IMR-90 (cell line): ENCODE data around the gene AMN. TPM values are rescaled to one million over a fixed set of nuclear protein-coding genes. Genes with fewer than 3 reads are reported as not detected.

ENCODE experiments used
- ATAC-seq: fragments of 200-7000 bp; cut with Tn5 transposase; 2 replicates; pipeline ENCODE4 v1.9.1; 2020; ENCODE audit warnings: low read depth, mild to moderate bottlenecking, moderate library complexity
- BruUV-seq: library from RNA; stranded (reverse); fragments of 400-500 nt; replicated peaks from 2 replicates; lab custom pipeline; 2021; lab: Mats Ljungman, UMichigan
- CTCF ChIA-PET: fragments of 300-600 bp; formaldehyde crosslinking; extraction: SDS; loops from one replicate; lab custom pipeline; 2021; ENCODE audit warnings: antibody characterized with exemption; lab: Yijun Ruan, JAX
- POLR2A ChIA-PET: fragments of 300-600 bp; sonication (Branson Sonifier 250); formaldehyde crosslinking; loops from one replicate; lab custom pipeline; 2022; ENCODE audit warnings: antibody characterized with exemption; ENCODE audit not compliant: unreplicated experiment; lab: Charles Lee
- DNase-seq: peaks from one replicate; pipeline ENCODE4 v3.0.0; 2013
- H2AFZ ChIP-seq: replicated peaks from 2 replicates; pipeline ENCODE3; 2013; ENCODE audit warnings: low read length, mild to moderate bottlenecking; ENCODE audit not compliant: poor library complexity
- H2AK5ac ChIP-seq: 2 replicates; pipeline ENCODE4 v1.6.1; 2013; ENCODE audit warnings: low read depth, low read length, inconsistent platforms
- H2AK9ac ChIP-seq: replicated peaks from 2 replicates; pipeline ENCODE3; 2013; ENCODE audit warnings: mild to moderate bottlenecking, low read depth, low read length, moderate library complexity; ENCODE audit not compliant: poor library complexity
- H2BK120ac ChIP-seq: 2 replicates; pipeline ENCODE4 v1.6.1; 2013; ENCODE audit warnings: low read depth, low read length, inconsistent platforms
- H2BK15ac ChIP-seq: 3 replicates; pipeline ENCODE4 v1.6.1; 2013; ENCODE audit warnings: low read depth, low read length, inconsistent platforms
- H2BK20ac ChIP-seq: 2 replicates; pipeline ENCODE4 v1.6.1; 2013; ENCODE audit warnings: low read depth, mild to moderate bottlenecking, inconsistent platforms, low read length, moderate library complexity
- H2BK5ac ChIP-seq: 2 replicates; pipeline ENCODE4 v1.6.1; 2013; ENCODE audit warnings: mild to moderate bottlenecking, low read depth, low read length, inconsistent platforms; ENCODE audit not compliant: poor library complexity, severe bottlenecking
- H3K14ac ChIP-seq: replicated peaks from 2 replicates; pipeline ENCODE4 v1.6.1; 2013; ENCODE audit warnings: low read depth, low read length, inconsistent platforms
- H3K18ac ChIP-seq: 2 replicates; pipeline ENCODE4 v1.6.1; 2013; ENCODE audit warnings: low read depth, low read length, control low read depth
- H3K23ac ChIP-seq: 2 replicates; pipeline ENCODE4 v1.6.1; 2013; ENCODE audit warnings: low read depth, low read length, inconsistent platforms
- H3K27ac ChIP-seq: 2 replicates; pipeline ENCODE4 v1.5.1; 2013; ENCODE audit warnings: mild to moderate bottlenecking, control low read depth, low read length; ENCODE audit not compliant: insufficient read depth
- H3K27me3 ChIP-seq: 2 replicates; pipeline ENCODE4 v1.6.1; 2013; ENCODE audit warnings: low read length; ENCODE audit not compliant: control insufficient read depth, insufficient read depth
- H3K36me3 ChIP-seq: 2 replicates; pipeline ENCODE4 v1.6.1; 2013; ENCODE audit warnings: low read length, mixed read lengths; ENCODE audit not compliant: control insufficient read depth, insufficient read depth
- H3K4ac ChIP-seq: 2 replicates; pipeline ENCODE4 v1.6.1; 2013; ENCODE audit warnings: low read depth, low read length, inconsistent platforms
- H3K4me1 ChIP-seq: 2 replicates; pipeline ENCODE4 v1.6.1; 2013; ENCODE audit warnings: low read length, mixed read lengths; ENCODE audit not compliant: control insufficient read depth, insufficient read depth
- H3K4me2 ChIP-seq: 2 replicates; pipeline ENCODE4 v1.6.1; 2013; ENCODE audit warnings: low read depth, mild to moderate bottlenecking, control low read depth, low read length, moderate library complexity
- H3K4me3 ChIP-seq: 2 replicates; pipeline ENCODE4 v1.5.1; 2013; ENCODE audit warnings: low read depth, mild to moderate bottlenecking, control low read depth, low read length, moderate library complexity; ENCODE audit not compliant: insufficient read depth
- H3K56ac ChIP-seq: 2 replicates; pipeline ENCODE4 v1.6.1; 2013; ENCODE audit warnings: low read length, inconsistent platforms; ENCODE audit not compliant: insufficient read depth; ENCODE audit errors: extremely low read depth
- H3K79me1 ChIP-seq, 2 experiments: 2 replicates each; pipeline ENCODE4 v1.6.1; 2013; ENCODE audit warnings: low read length in 2 of 2, inconsistent platforms in 1 of 2, low read depth in 1 of 2
- H3K9ac ChIP-seq: 2 replicates; pipeline ENCODE4 v1.6.1; 2013; ENCODE audit warnings: low read depth, low read length, control low read depth
- H3K9me1 ChIP-seq: 2 replicates; pipeline ENCODE4 v1.6.1; 2013; ENCODE audit warnings: low read length, inconsistent platforms; ENCODE audit not compliant: insufficient read depth
- H3K9me3 ChIP-seq: 2 replicates; pipeline ENCODE4 v1.6.1; 2013; ENCODE audit warnings: low read length; ENCODE audit not compliant: control insufficient read depth, insufficient read depth
- H4K20me1 ChIP-seq: 2 replicates; pipeline ENCODE4 v1.6.1; 2013; ENCODE audit warnings: low read length, inconsistent platforms; ENCODE audit not compliant: insufficient read depth
- H4K5ac ChIP-seq: 2 replicates; pipeline ENCODE4 v1.6.1; 2013; ENCODE audit warnings: mild to moderate bottlenecking, low read depth, low read length, control low read depth
- H4K8ac ChIP-seq, 2 experiments: 2 replicates each; pipeline ENCODE4 v1.6.1; 2013; ENCODE audit warnings: low read depth in 2 of 2, low read length in 2 of 2, control low read depth in 1 of 2, inconsistent platforms in 1 of 2
- H4K91ac ChIP-seq: 2 replicates; pipeline ENCODE4 v1.6.1; 2013; ENCODE audit warnings: low read depth, low read length, inconsistent platforms; ENCODE audit not compliant: insufficient read depth
- WGBS, 2 experiments: methylation state at CpG; one replicate each; pipeline versions ENCODE4 v1.1.5 to v1.1.7; 2013; ENCODE audit warnings: missing lambda C conversion rate in 2 of 2; ENCODE audit not compliant: insufficient read length in 1 of 2; ENCODE audit errors: extremely low coverage in 2 of 2; 5-methylcytosine and 5-hydroxymethylcytosine counted together
- dilution Hi-C: fragments of 300-500 bp; cut with HindIII; formaldehyde crosslinking; loops from one replicate; pipeline ENCODE4 v1.14.3; 2018; ENCODE audit warnings: low sequenced_read_pairs; ENCODE audit not compliant: unreplicated experiment
- in situ Hi-C: fragments of 300-500 bp; cut with MboI; formaldehyde crosslinking; loops from 3 replicates; pipeline ENCODE4 v1.14.3; 2019; ENCODE audit warnings: low sequenced_read_pairs, inconsistent platforms, mixed read lengths
- intact Hi-C: fragments of 100-400 bp; cut with micrococcal nuclease; formaldehyde crosslinking; loops from 2 replicates; pipeline ENCODE4 v1.10.0; 2022
- polyA plus RNA-seq, 3 experiments: library from polyadenylated mRNA; depleted of rRNA; stranded (reverse); fragments of >200 nt; gene quantifications; 2 replicates each; pipeline ENCODE4 v1.2.3, GENCODE V29; 2012; ENCODE audit warnings: low replicate concordance in 1 of 3
- total RNA-seq: library from RNA; depleted of rRNA; stranded (reverse); fragments of >200 nt; gene quantifications from 2 replicates; pipeline ENCODE4 v1.2.3, GENCODE V29; 2012
- TF ChIP-seq, protein P1 (sequence below): fragments of 150-350 bp; IDR thresholded peaks from 2 replicates; pipeline ENCODE4 v1.6.1; 2016; ENCODE audit warnings: low read depth, mild to moderate bottlenecking, low read length, moderate library complexity, borderline replicate concordance

The AMN gene
- total and polyA plus RNA-seq, 2 of the 4 experiments (the other 2 are of a cell fraction), result under 0.01 to 0.24 TPM

- H2BK20ac ChIP-seq, result no peak overlapping the region
- no peak overlapping the region for H2BK15ac ChIP-seq
- H3K36me3 ChIP-seq, result peaks cover 60% of the 10 kb centered on the region
- peaks cover 0 to 7% of the 10 kb centered on the region in 2 experiments; a peak in 2 of 4 replicates for H3K79me1 ChIP-seq
- no peak overlapping the region for H2AK9ac ChIP-seq
- no peaks in the 10 kb centered on the region for H3K4me1 ChIP-seq
- H2AFZ ChIP-seq, result no peak overlapping the region
- DNase-seq (no peak), ATAC-seq (no peak)
- no peak overlapping the region for H2BK5ac ChIP-seq
- dilution Hi-C loops, result no loop called here
- no peak overlapping the region for H3K56ac ChIP-seq
- H3K4me3 ChIP-seq, result no peak overlapping the region
- no peak overlapping the region for H3K4ac ChIP-seq
- TF ChIP-seq, protein P1, sequence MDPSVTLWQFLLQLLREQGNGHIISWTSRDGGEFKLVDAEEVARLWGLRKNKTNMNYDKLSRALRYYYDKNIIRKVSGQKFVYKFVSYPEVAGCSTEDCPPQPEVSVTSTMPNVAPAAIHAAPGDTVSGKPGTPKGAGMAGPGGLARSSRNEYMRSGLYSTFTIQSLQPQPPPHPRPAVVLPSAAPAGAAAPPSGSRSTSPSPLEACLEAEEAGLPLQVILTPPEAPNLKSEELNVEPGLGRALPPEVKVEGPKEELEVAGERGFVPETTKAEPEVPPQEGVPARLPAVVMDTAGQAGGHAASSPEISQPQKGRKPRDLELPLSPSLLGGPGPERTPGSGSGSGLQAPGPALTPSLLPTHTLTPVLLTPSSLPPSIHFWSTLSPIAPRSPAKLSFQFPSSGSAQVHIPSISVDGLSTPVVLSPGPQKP, result no peak
- no peak overlapping the region for H2BK120ac ChIP-seq
- ChIA-PET POLR2A (no interaction called here), CTCF (no interaction called here)
- H3K9ac ChIP-seq, result no peak overlapping the region
- no peaks in the 10 kb centered on the region for H3K9me3 ChIP-seq
- intact Hi-C loops, result no loop called here
- H3K27ac ChIP-seq, result no peak overlapping the region
- H3K14ac ChIP-seq, result no peak overlapping the region
- in situ Hi-C loops, result no loop called here
- H3K27me3 ChIP-seq, result no peaks in the 10 kb centered on the region
- no peaks in the 10 kb centered on the region; the same call in 1 of the 2 replicates for H3K9me1 ChIP-seq
- H4K8ac ChIP-seq, result no peak overlapping the region
- no peak overlapping the region for H3K4me2 ChIP-seq
- no peak overlapping the region for H4K5ac ChIP-seq
- H4K20me1 ChIP-seq, result peaks cover 3% of the 10 kb centered on the region; the same call in 1 of the 2 replicates
- no peak overlapping the region for H4K91ac ChIP-seq
- BruUV-seq, result no TSS peak
- H3K18ac ChIP-seq, result no peak overlapping the region
- WGBS, 2 experiments, result 94% methylated on average over 7 of the region's 9 CpGs; no CpG with 5 or more reads in 1 of the 2 experiments
- H3K23ac ChIP-seq, result no peak overlapping the region
- no peak overlapping the region for H2AK5ac ChIP-seq
These were observed 39.7 kb downstream of the AMN start for GRCh38 chr14:102962111-102962627.
